Activated CD4-positive, CD25-positive, alpha-beta regulatory T cell (primary cell): ENCODE measurements around the gene TMBIM1.

ENCODE experiments used
- DNase-seq, 4 experiments: peaks; one replicate each; lab custom pipeline; 2025; lab: John Stamatoyannopoulos, UW

Gene TMBIM1, protein sequence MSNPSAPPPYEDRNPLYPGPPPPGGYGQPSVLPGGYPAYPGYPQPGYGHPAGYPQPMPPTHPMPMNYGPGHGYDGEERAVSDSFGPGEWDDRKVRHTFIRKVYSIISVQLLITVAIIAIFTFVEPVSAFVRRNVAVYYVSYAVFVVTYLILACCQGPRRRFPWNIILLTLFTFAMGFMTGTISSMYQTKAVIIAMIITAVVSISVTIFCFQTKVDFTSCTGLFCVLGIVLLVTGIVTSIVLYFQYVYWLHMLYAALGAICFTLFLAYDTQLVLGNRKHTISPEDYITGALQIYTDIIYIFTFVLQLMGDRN

DNA sequence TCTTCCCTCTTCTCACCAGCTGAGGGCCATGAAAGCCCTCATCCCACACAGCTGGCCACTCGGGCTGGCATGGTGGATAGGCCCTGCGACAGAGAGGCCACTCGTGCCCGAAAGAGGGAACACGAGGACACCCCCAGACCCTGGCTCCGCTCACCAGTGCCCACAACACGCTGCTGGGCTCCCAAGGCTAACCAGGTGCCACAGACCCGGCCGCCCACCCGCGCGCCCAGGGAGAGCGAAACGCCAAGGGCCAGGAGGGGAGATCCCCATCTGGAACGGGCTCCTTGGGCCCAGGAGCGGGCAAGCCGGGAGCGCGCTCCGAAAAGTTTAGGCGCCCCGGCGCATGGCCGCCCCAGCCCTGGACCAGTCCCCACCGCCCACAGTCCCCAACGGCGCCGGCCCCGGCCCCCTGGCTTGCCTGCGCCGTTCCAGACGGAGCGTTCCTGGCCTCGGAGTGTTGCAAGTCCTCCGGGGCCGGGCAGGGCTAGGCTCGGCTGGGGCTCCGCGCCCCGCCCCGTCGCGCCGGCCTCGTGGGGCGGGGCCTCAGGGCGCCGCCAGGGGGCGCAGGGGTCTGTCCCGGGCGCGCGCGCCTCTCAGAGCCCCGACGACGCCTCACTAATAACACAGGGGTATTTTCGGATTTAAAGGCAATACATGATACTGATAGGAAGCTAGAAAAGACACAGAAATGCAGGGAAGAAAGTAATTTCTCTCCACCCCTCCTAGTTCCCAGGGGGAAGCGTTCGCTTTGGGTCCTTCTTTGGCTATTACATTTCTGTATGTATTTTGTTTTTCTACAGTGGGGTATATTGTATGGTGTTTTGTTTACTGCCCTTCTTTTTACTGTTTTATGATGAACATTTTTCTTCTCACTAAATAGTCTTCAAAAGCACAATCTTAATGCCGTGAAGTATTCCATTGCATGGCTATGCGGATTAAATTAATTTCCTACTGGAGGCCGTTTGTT, at the start of gene TMBIM1:
TMBIM1 (minus strand) TSS at position 456 of the 967 bp plus-strand sequence. CDS start 10,362 bp downstream, outside the sequence.
- peak; percentile 50 to 73 (median 54) for DNase-seq

DNA sequence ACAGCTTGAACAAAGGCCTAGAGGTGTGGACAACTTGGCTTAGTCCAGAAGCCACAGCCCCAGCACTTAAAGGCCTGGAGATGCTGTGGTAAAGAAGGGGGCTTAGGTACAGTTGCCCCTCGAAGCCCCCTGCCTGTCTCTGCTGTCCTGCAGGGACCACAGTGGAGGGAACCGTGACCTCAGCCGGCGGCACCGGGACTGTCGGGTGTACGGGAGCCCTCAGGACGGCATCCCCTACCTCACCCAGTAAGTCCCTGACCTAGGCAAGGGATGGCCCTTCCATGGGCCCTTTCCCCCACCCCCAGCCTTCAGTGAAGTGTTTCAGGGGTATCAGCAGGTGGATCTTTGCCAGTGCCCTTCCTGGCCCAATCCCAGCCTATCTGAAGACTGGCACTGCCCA, 49.1 kb upstream of the TMBIM1 start:
- no peak for DNase-seq

DNA sequence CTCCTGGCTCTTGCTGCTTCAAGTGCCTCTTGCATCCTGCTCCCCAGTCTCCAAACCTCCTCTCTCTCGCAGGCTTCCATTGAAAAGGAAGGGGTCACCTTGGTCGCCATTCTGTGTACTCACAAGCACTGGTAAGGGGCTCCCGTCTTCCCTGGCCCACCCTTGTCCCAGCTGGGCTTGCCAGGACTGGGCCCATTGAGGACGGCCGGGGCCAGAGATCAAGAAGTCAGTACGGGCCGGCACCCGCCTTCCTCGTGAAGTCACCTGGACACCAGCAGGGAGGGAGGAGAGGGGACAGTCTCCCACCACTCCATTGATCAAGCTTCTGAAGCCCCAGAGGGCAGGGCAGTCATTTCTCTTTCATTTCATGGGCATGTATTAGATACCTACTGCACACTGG, 48.4 kb upstream of the TMBIM1 start:
- DNase-seq, result no peak

DNA sequence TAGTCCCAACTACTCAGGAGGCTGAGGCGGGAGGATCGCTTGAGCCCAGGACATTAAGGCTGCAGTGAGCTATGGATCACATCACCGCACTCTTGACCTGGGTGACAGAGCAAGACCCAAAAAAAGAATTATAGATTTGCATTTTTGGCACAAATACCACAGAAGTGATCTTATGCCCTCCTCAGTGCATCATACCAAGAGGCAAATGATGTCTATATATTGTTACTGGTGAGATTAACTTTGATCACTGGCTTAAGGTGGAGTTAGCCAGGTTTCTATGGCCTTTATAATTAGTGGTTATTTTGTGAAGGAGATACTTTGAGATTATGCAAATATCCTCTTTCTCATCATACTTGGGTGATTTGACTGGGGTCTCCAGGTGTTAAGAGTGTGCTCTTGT, 42.2 kb upstream of the TMBIM1 start:
- DNase-seq, result no peak

DNA sequence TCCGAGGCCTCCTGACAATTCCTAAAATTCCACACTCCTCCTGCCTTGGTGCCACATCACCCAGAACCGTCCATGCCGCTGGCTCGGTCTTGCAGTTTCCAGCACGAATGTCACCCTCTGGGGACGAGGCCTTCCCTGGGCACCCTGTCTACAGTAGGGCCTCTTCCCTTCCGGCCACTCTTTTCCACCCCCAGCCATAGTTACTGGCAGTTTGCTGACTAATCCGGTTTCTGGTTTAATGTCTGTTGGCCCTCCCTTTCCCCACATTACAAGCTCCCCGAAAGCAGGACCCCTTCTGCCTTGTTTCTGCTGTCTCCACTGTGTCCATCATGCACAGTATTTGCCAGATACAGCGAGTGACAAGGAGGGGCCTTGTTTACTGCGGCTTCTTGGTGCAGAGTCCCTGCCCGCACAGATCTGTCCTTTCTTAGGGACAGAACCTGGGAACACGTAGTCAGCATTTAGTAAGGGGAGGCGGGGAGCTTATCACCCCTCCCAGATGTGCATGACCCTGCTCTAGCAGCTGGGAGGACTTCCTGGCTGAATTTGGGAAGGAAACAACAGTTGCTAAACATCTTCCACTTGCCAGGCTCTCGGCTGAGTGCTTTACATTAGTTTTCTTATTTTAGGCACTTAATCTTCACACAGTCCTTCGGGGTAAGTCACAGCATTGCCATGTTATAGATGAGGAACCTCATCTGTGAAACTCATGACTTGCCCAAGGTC, 40.8 kb upstream of the TMBIM1 start:
- no peak for DNase-seq

- DNase-seq, result no peak
These were observed 40.0 kb upstream of the TMBIM1 start for GRCh38 chr2:218332288-218332687.

GRCh38 chr2:218331745-218332144, 39.4 kb upstream of the TMBIM1 start:
- no peak for DNase-seq

- DNase-seq, result no peak
These were observed 37.7 kb upstream of the TMBIM1 start for GRCh38 chr2:218329826-218330593.

DNA sequence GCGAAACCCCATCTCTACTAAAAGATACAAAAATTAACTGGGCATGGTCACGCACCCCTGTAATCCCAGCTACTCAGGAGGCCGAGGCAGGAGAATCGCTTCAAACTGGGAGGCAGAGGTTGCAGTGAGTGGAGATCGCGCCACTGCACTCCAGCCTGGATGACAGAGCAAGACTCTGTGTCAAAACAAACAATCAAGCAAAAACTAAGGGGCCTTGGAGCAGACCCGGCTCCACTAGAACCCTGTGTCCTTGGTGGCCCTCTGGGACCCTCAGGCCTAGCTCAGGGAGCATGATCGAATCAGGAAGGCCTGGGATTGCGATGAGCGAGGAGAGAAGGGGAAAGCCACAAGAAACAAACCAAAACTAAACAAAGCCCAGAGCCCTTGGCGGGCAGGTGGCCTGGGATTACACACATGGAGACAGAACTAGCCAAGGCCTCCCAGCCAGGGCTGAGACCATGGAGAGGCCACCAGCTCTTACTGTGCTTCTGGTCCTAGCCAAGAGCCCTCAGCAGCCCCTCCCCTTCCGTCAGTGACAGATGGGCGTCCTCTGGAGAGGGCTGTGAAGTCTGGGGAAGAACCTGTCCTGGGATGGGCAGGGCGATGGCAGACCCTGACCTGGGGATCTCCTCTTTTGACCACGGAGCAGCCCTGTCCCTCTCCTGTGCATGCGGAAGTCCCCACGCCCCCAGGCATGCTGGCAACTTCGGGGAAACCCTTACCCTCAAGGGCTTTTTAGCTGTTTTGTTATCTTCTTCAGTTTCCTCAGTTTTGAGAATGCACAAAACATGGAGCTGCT, 36.9 kb upstream of the TMBIM1 start:
- no peak for DNase-seq

DNA sequence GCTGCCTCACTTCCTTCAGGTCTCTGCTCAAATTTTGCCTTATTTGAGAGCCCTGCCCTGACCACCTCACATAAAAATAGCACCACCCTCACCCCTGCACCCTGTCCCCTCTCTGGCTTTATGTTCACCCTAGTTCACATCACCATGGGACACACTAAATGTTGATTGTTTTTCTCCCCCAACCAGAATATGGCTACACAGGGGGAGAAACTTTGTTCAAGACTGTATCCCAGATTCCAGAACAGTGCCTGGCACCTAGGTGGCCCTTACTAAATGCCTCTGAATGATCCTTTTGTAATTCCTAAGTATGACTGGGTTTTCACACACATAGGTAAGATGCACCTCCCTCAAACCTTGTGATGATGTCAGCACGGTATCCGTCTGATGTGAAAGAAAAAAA, 36.0 kb upstream of the TMBIM1 start:
- no peak for DNase-seq

- DNase-seq, result no peak
These were observed 35.3 kb upstream of the TMBIM1 start for GRCh38 chr2:218327451-218328210.

DNA sequence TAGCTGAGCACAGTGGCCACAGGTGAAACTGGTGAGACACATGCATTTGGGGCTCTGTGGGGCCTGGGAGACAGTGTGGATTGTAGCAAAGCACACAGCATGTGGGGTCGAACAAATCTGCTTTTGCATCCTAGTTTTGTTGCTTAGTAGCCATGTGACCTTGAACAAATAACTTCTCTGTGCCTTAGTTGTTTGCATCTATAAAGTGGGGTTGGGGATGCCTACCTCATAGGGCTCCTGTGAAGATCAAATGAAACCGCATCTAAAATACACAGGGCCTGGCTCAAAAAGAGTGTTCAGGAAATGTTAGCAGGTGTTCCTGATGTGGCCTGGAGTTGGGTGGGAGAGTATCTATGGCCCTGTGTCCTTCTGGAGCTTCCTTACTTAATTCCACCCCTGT, 34.0 kb upstream of the TMBIM1 start:
- DNase-seq, result no peak

GRCh38 chr2:218325566-218326160, 33.4 kb upstream of the TMBIM1 start:
- DNase-seq, result no peak

DNA sequence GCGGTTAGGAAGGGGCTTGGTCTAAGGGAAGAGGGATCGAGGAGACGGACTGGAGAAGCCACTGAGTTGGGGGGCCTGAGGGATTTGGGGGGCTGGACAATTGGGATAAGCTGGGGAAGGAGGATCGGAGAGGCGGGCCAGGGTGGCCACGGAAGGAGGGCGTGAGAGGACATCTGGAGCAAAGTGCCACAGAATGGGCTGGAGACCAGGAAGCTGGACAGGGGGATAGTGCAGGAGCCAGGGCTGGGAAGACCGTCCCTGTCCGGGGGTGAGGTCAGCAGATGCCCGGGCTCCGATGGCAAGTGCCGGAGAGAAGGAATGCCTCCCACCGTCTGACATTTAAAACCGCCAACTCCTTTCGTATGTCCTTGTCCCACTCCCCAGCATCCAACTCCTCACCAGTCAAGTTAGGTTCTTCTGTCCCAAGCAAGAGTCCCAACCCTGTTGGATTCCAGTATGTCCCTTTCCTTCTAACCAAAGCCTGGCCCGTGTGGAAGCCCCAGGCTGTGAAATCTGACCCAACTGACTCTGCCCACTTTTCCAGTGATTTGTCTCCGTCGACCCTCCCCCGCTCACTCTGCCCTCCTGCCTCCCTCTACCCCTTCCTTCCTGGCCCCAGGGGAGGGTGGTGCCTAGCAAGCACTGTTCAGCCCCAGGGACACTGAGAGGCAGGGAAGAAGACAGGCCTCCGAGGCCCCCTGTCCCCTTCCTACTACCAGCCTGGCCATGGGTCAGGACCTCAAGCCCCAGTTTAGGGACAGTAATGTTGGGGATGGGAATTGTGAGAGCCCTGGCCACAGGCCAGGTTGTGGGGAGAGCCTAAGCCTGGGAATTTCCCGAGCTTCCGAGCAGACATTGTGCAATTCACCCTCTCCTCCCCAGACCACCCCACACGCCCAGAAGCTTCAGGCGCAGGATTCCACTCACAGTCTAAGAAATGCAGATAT, 31.5 kb upstream of the TMBIM1 start:
- no peak for DNase-seq

DNA sequence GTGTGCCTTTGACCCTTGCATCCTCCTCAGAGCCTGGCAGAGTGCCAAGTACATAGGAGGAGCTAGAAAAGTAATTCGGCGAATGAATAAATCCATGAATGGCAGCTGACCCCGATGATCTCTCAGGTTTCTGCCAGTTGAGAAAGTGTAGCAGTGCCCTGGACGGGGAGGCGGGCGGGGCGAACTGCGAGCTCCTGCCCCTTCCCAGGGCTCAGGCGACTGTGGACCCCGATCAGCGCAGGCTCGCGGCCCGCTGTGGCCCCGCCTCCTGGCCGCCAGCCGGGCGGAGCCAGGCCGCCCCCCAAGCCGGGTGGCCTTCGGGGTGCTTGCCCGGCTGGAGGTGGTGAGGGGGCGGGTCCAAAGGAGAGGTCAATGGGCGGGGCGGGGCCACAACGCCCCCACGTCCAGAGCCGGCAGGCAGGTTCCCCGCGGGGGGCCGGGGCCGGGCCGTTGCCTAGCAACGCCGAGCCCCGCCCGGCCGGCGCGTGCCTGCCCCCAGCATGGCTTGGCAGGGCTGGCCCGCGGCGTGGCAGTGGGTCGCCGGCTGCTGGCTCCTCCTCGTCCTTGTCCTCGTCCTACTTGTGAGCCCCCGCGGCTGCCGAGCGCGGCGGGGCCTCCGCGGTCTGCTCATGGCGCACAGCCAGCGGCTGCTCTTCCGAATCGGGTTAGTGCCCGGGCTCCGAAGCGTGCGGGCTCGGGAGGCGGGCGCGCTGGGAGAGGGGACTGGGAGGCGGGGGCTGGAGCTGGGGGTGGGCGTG, 30.6 kb upstream of the TMBIM1 start:
- DNase-seq, result peak in 3 of 4 experiments; percentile 10 to 29 (median 13)

- no peak for DNase-seq
These were observed 28.5 kb upstream of the TMBIM1 start for GRCh38 chr2:218320704-218321336.

GRCh38 chr2:218319813-218320365, 27.6 kb upstream of the TMBIM1 start:
- no peak for DNase-seq
